Astrocyte (in vitro differentiated cells and primary cell): ENCODE data around the gene AGGF1. TPM values are rescaled to one million over a fixed set of nuclear protein-coding genes. Genes with fewer than 3 reads are reported as not detected.

ENCODE experiments used
- DNase-seq: peaks from one replicate; pipeline ENCODE4 v3.0.0-alpha.2; 2010; ENCODE audit warnings: low read depth
- FAIRE-seq: peaks from 2 replicates; lab custom pipeline; 2011; peaks lifted over from hg19 to GRCh38; lab: Jason Lieb, UNC
- H2AFZ ChIP-seq: 2 replicates; pipeline ENCODE4 v1.6.0; 2012; ENCODE audit warnings: low read depth, low read length, inconsistent platforms
- H3K27ac ChIP-seq: 2 replicates; pipeline ENCODE4 v1.5.1; 2011; ENCODE audit warnings: low read depth, low read length, inconsistent platforms
- H3K27me3 ChIP-seq: 2 replicates; pipeline ENCODE4 v1.6.0; 2011; ENCODE audit warnings: low read length, inconsistent platforms; ENCODE audit not compliant: insufficient read depth
- H3K36me3 ChIP-seq: 2 replicates; pipeline ENCODE4 v1.5.1; 2011; ENCODE audit warnings: low read length, inconsistent platforms; ENCODE audit not compliant: insufficient read depth
- H3K4me1 ChIP-seq: 2 replicates; pipeline ENCODE4 v1.5.1; 2011; ENCODE audit warnings: low read length, inconsistent platforms; ENCODE audit not compliant: insufficient read depth
- H3K4me2 ChIP-seq: 2 replicates; pipeline ENCODE4 v1.6.0; 2012; ENCODE audit warnings: low read length, inconsistent platforms
- H3K4me3 ChIP-seq: 2 replicates; pipeline ENCODE4 v1.5.1; 2011; ENCODE audit warnings: low read depth, mild to moderate bottlenecking, low read length, inconsistent platforms; ENCODE audit not compliant: insufficient read depth
- H3K79me2 ChIP-seq: 2 replicates; pipeline ENCODE4 v1.6.0; 2012; ENCODE audit warnings: mild to moderate bottlenecking, low read length, inconsistent platforms; ENCODE audit not compliant: insufficient read depth
- H3K9ac ChIP-seq: 2 replicates; pipeline ENCODE4 v1.6.0; 2012; ENCODE audit warnings: mild to moderate bottlenecking, low read length, inconsistent platforms
- H3K9me3 ChIP-seq: 2 replicates; pipeline ENCODE4 v1.5.1; 2012; ENCODE audit warnings: low read depth, mild to moderate bottlenecking, low read length, inconsistent platforms; ENCODE audit not compliant: insufficient read depth
- H4K20me1 ChIP-seq: 2 replicates; pipeline ENCODE4 v1.6.0; 2012; ENCODE audit warnings: low read length, inconsistent platforms; ENCODE audit not compliant: insufficient read depth
- H3K27ac Mint-ChIP-seq: one replicate; pipeline ENCODE4 v1.8.0; 2021; ENCODE audit warnings: mild to moderate bottlenecking, mixed read lengths; ENCODE audit not compliant: unreplicated experiment
- H3K27me3 Mint-ChIP-seq: one replicate; pipeline ENCODE4 v1.8.0; 2021; ENCODE audit warnings: low read depth, mixed read lengths; ENCODE audit not compliant: unreplicated experiment
- H3K36me3 Mint-ChIP-seq: one replicate; pipeline ENCODE4 v1.8.0; 2021; ENCODE audit warnings: low read depth, mixed read lengths; ENCODE audit not compliant: unreplicated experiment
- H3K4me1 Mint-ChIP-seq: one replicate; pipeline ENCODE4 v1.8.0; 2021; ENCODE audit warnings: low read depth, mixed read lengths; ENCODE audit not compliant: unreplicated experiment
- H3K4me3 Mint-ChIP-seq: one replicate; pipeline ENCODE4 v1.8.0; 2021; ENCODE audit warnings: mild to moderate bottlenecking, moderate library complexity, mixed read lengths; ENCODE audit not compliant: unreplicated experiment
- H3K9me3 Mint-ChIP-seq: one replicate; pipeline ENCODE4 v1.8.0; 2021; ENCODE audit warnings: mild to moderate bottlenecking, mixed read lengths; ENCODE audit not compliant: unreplicated experiment
- CTCF ChIP-seq: IDR thresholded peaks from 2 replicates; pipeline ENCODE4 v1.5.1; 2011; ENCODE audit warnings: low read depth, mild to moderate bottlenecking, inconsistent platforms, low read length, moderate library complexity; ENCODE audit not compliant: insufficient read depth
- EZH2 ChIP-seq: IDR thresholded peaks from 2 replicates; pipeline ENCODE4 v1.6.1; 2012; ENCODE audit warnings: mild to moderate bottlenecking, low read length, inconsistent platforms; ENCODE audit not compliant: insufficient read depth
- total RNA-seq: library from RNA; stranded (reverse); gene quantifications from 2 replicates; pipeline ENCODE4 v1.2.1, GENCODE V29; 2021

AGGF1 gene
- total RNA-seq, 1 donor from 2014 or later, result 18.2 TPM

DNA sequence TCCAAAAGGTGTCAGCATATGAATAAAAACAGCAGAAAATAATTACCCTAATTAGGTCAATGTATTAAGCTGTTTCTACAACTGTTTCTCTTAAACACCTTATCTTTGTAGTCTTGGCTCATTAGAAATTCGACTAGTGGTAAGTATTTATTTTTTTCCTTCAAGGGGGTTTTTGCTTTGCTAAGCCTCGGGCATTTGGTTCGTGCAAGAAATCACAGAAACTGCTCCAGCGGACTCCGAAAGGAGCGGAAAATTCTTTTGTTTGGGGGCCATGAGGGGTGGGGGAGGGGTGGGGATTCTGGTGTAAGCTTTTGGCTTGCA lies 56.1 kb downstream of the AGGF1 start:
- Histone ChIP-seq H3K4me3 (peak overlapping the region; percentile 76), H4K20me1 (no peaks in the 10 kb centered on the region), H3K9ac (peak overlapping the region; percentile 88), H2AFZ (peak overlapping the region; percentile 95), H3K27ac (peak overlapping the region; percentile 77), H3K4me2 (peak overlapping the region; percentile 96), H3K4me1 (peaks cover 7% of the 10 kb centered on the region), H3K27me3 (no peaks in the 10 kb centered on the region), H3K79me2 (no peaks in the 10 kb centered on the region), H3K9me3 (no peaks in the 10 kb centered on the region), H3K36me3 (no peaks in the 10 kb centered on the region)
- H3K36me3 Mint-ChIP-seq, result peaks cover 15% of the 10 kb centered on the region
- TF ChIP-seq CTCF (no peak), EZH2 (no peak)
- FAIRE-seq (no peak), DNase-seq (no peak)
- H3K4me3 Mint-ChIP-seq, result peak overlapping the region; percentile 98
- peak overlapping the region; percentile 100 for H3K27ac Mint-ChIP-seq
- peaks cover 7% of the 10 kb centered on the region for H3K4me1 Mint-ChIP-seq
- H3K27me3 Mint-ChIP-seq, result no peaks in the 10 kb centered on the region
- H3K9me3 Mint-ChIP-seq, result no peaks in the 10 kb centered on the region

GRCh38 chr5:77086689-77087483 lies 56.7 kb downstream of the AGGF1 start, which contains the start of gene ZBED3:
Gene ZBED3 (minus strand): TSS chr5:77087285. CDS start chr5:77077878, 9,407 bp downstream.
- peak within 1 kb of the TSS; percentile 98 for H3K4me3 Mint-ChIP-seq
- peaks cover 7% of the 10 kb centered on the region for H3K4me1 ChIP-seq
- H3K36me3 ChIP-seq, result no peaks in the 10 kb centered on the region
- H3K4me2 ChIP-seq, result peak within 1 kb of the TSS; percentile 96
- FAIRE-seq, result no peak
- DNase-seq, result peak; percentile 74
- H3K9ac ChIP-seq, result peak within 1 kb of the TSS; percentile 88
- H4K20me1 ChIP-seq, result no peaks in the 10 kb centered on the region
- no peaks in the 10 kb centered on the region for H3K9me3 Mint-ChIP-seq
- peaks cover 15% of the 10 kb centered on the region for H3K36me3 Mint-ChIP-seq
- H3K4me3 ChIP-seq, result peak within 1 kb of the TSS; percentile 76
- no peaks in the 10 kb centered on the region for H3K79me2 ChIP-seq
- H3K27me3 Mint-ChIP-seq, result no peaks in the 10 kb centered on the region
- H3K27ac ChIP-seq, result peak within 1 kb of the TSS; percentile 77
- H2AFZ ChIP-seq, result peak within 1 kb of the TSS; percentile 95
- H3K4me1 Mint-ChIP-seq, result peaks cover 7% of the 10 kb centered on the region
- peak within 1 kb of the TSS; percentile 100 for H3K27ac Mint-ChIP-seq
- TF ChIP-seq CTCF (no peak), EZH2 (no peak)
- H3K27me3 ChIP-seq, result no peaks in the 10 kb centered on the region
- H3K9me3 ChIP-seq, result no peaks in the 10 kb centered on the region
